Liver (tissue), 9 donors: Measurements from ENCODE around the gene ELP5. TPM values are rescaled to one million over a fixed set of nuclear protein-coding genes. Genes with fewer than 3 reads are reported as not detected.

ENCODE experiments used
- DNase-seq: peaks from one replicate; pipeline ENCODE4 v3.0.0-alpha.2; 2017; ENCODE audit warnings: low spot score
- H3K27ac ChIP-seq, 2 donors: one replicate each; pipeline ENCODE4 v1.7.0; 2013; ENCODE audit warnings: inconsistent platforms in 2 of 2, low read length in 2 of 2, control low read depth in 1 of 2, low read depth in 1 of 2, mild to moderate bottlenecking in 1 of 2
- H3K27me3 ChIP-seq, 4 donors: one replicate each; pipeline versions ENCODE4 v1.6.1 to v1.7.0; 2013; ENCODE audit warnings: low read length in 3 of 4, inconsistent platforms in 1 of 4, mild to moderate bottlenecking in 1 of 4, moderate library complexity in 1 of 4; ENCODE audit not compliant: control insufficient read depth in 4 of 4, insufficient read depth in 4 of 4
- H3K36me3 ChIP-seq, 4 donors: one replicate each; pipeline versions ENCODE4 v1.6.1 to v1.7.0; 2013; ENCODE audit warnings: low read length in 3 of 4, mild to moderate bottlenecking in 3 of 4, low read depth in 1 of 4, moderate library complexity in 1 of 4; ENCODE audit not compliant: control insufficient read depth in 4 of 4, insufficient read depth in 3 of 4
- H3K4me1 ChIP-seq, 4 donors: one replicate each; pipeline versions ENCODE4 v1.6.1 to v1.7.0; 2013; ENCODE audit warnings: low read length in 3 of 4, mild to moderate bottlenecking in 3 of 4, moderate library complexity in 1 of 4; ENCODE audit not compliant: control insufficient read depth in 4 of 4, insufficient read depth in 4 of 4
- H3K4me3 ChIP-seq, 3 donors: one replicate each; pipeline versions ENCODE4 v1.6.1 to v1.7.0; 2013; ENCODE audit warnings: low read length in 3 of 3, control low read depth in 1 of 3, low read depth in 1 of 3, mild to moderate bottlenecking in 1 of 3
- H3K9ac ChIP-seq, 2 donors: one replicate each; pipeline ENCODE4 v1.7.0; 2013; ENCODE audit warnings: low read length in 2 of 2, mild to moderate bottlenecking in 2 of 2, moderate library complexity in 2 of 2, control low read depth in 1 of 2, low read depth in 1 of 2
- H3K9me3 ChIP-seq, 4 donors: one replicate each; pipeline versions ENCODE4 v1.6.1 to v1.7.0; 2013; ENCODE audit warnings: low read length in 3 of 4; ENCODE audit not compliant: control insufficient read depth in 4 of 4
- EGR1 ChIP-seq, 2 donors: IDR thresholded peaks; 2 replicates each; pipeline ENCODE4 v1.6.1; 2016 to 2018; ENCODE audit warnings: antibody characterized with exemption in 2 of 2, low read depth in 2 of 2
- FOXA1 ChIP-seq: IDR thresholded peaks from 2 replicates; pipeline ENCODE4 v1.6.1; 2016; ENCODE audit warnings: antibody characterized with exemption
- FOXA2 ChIP-seq: IDR thresholded peaks from 2 replicates; pipeline ENCODE4 v1.6.1; 2016; ENCODE audit warnings: antibody characterized with exemption
- GABPA ChIP-seq, 2 donors: IDR thresholded peaks in 1 of 2; conservative IDR thresholded peaks in 1 of 2; 2 replicates each; pipeline ENCODE4 v1.6.1; 2016; ENCODE audit warnings: antibody characterized with exemption in 2 of 2, mild to moderate bottlenecking in 1 of 2, moderate library complexity in 1 of 2
- HNF4A ChIP-seq, 2 donors: conservative IDR thresholded peaks; 2 replicates each; pipeline ENCODE4 v1.6.1; 2016; ENCODE audit warnings: antibody characterized with exemption in 2 of 2, mild to moderate bottlenecking in 2 of 2
- HNF4G ChIP-seq: IDR thresholded peaks from 2 replicates; pipeline ENCODE4 v1.6.1; 2016; ENCODE audit warnings: antibody characterized with exemption
- JUND ChIP-seq, 2 donors: IDR thresholded peaks; 2 replicates each; pipeline ENCODE4 v1.6.1; 2016; ENCODE audit warnings: antibody characterized with exemption in 2 of 2
- MAX ChIP-seq: IDR thresholded peaks from 2 replicates; pipeline ENCODE4 v1.6.1; 2016; ENCODE audit warnings: antibody characterized with exemption
- NR2F2 ChIP-seq: IDR thresholded peaks from 2 replicates; pipeline ENCODE4 v1.6.1; 2016; ENCODE audit warnings: antibody characterized with exemption
- RAD21 ChIP-seq, 2 donors: IDR thresholded peaks; 2 replicates each; pipeline ENCODE4 v1.6.1; 2016; ENCODE audit warnings: antibody characterized with exemption in 2 of 2, mild to moderate bottlenecking in 2 of 2
- REST ChIP-seq: IDR thresholded peaks from 2 replicates; pipeline ENCODE4 v1.6.1; 2016; ENCODE audit warnings: antibody characterized with exemption, mild to moderate bottlenecking
- RXRA ChIP-seq, 2 donors: IDR thresholded peaks; 2 replicates each; pipeline ENCODE4 v1.6.1; 2017 to 2018; ENCODE audit warnings: antibody characterized with exemption in 2 of 2, mild to moderate bottlenecking in 1 of 2
- SP1 ChIP-seq: IDR thresholded peaks from 2 replicates; pipeline ENCODE4 v1.6.1; 2018; ENCODE audit warnings: antibody characterized with exemption, mild to moderate bottlenecking
- TAF1 ChIP-seq: conservative IDR thresholded peaks from 2 replicates; pipeline ENCODE4 v1.6.1; 2016; ENCODE audit warnings: antibody characterized with exemption, mild to moderate bottlenecking
- YY1 ChIP-seq: IDR thresholded peaks from 2 replicates; pipeline ENCODE4 v1.6.1; 2016; ENCODE audit warnings: antibody characterized with exemption, mild to moderate bottlenecking
- ZBTB33 ChIP-seq: IDR thresholded peaks from 2 replicates; pipeline ENCODE4 v1.6.1; 2016; ENCODE audit warnings: antibody characterized with exemption
- WGBS: extraction: QIAGEN DNeasy Blood & Tissue Kit; methylation state at CpG from one replicate; pipeline ENCODE4 v1.1.7; 2013; 5-methylcytosine and 5-hydroxymethylcytosine counted together
- polyA plus RNA-seq, 2 donors: library from polyadenylated mRNA; stranded (reverse) in 1 of 2; unstranded in 1 of 2; fragments of 200-250 nt in 1 of 2; fragments of >200 nt in 1 of 2; fragmentation: Nextera tagmentation in 1 of 2; extraction: Ambion mirVana in 1 of 2; gene quantifications; one replicate each; pipeline versions ENCODE4 v1.2.1 to v1.2.3, GENCODE V29; 2013 to 2015
- total RNA-seq, 2 donors: library from RNA; depleted of rRNA; stranded (reverse); fragments of >200 nt; gene quantifications; one replicate each; pipeline ENCODE4 v1.2.3, GENCODE V29; 2014
- TF ChIP-seq, protein P1 (sequence below): IDR thresholded peaks from 2 replicates; pipeline ENCODE4 v1.6.1; 2016; ENCODE audit warnings: antibody characterized with exemption
- TF ChIP-seq, protein P2 (sequence below): fragments of 150-350 bp; IDR thresholded peaks from 2 replicates; pipeline ENCODE4 v1.5.1; 2017; ENCODE audit warnings: improper control_type of control experiment, low read depth, low read length; ENCODE audit not compliant: missing input control
- donor health status: healthy.
- donor health status: healthy.
- donor health status: healthy.
- donor health status: healthy.
- donor health status: healthy.

ELP5 gene
- total and polyA plus RNA-seq, 4 donors, result 19.3 to 38.4 (median 26.6) TPM

GRCh38 chr17:7203391-7203790, 48.6 kb upstream of the ELP5 start:
- H3K9ac ChIP-seq, result no peak overlapping the region
- no peak overlapping the region for H3K27ac ChIP-seq
- DNase-seq, result no peak
- H3K9me3 ChIP-seq, result no peaks in the 10 kb centered on the region
- TF ChIP-seq, protein P1, sequence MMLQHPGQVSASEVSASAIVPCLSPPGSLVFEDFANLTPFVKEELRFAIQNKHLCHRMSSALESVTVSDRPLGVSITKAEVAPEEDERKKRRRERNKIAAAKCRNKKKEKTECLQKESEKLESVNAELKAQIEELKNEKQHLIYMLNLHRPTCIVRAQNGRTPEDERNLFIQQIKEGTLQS, result no peak
- TF ChIP-seq FOXA2 (no peak), HNF4G (no peak), RXRA (IDR thresholded peaks at IDR 0.05) (no peak), NR2F2 (no peak), TAF1 (no peak), REST (no peak), EGR1 (IDR thresholded peaks at IDR 0.05; ENCODE audit: low read depth in 2 of 2) (no peak), FOXA1 (no peak), SP1 (no peak), MAX (no peak), HNF4A (conservative IDR thresholded peaks at IDR 0.05) (no peak), ZBTB33 (no peak), YY1 (no peak), GABPA (IDR thresholded peaks at IDR 0.05 in 1 of 2, conservative IDR thresholded peaks at IDR 0.05 in 1 of 2) (no peak), RAD21 (IDR thresholded peaks at IDR 0.05) (no peak), JUND (IDR thresholded peaks at IDR 0.05) (no peak)
- TF ChIP-seq, protein P2, sequence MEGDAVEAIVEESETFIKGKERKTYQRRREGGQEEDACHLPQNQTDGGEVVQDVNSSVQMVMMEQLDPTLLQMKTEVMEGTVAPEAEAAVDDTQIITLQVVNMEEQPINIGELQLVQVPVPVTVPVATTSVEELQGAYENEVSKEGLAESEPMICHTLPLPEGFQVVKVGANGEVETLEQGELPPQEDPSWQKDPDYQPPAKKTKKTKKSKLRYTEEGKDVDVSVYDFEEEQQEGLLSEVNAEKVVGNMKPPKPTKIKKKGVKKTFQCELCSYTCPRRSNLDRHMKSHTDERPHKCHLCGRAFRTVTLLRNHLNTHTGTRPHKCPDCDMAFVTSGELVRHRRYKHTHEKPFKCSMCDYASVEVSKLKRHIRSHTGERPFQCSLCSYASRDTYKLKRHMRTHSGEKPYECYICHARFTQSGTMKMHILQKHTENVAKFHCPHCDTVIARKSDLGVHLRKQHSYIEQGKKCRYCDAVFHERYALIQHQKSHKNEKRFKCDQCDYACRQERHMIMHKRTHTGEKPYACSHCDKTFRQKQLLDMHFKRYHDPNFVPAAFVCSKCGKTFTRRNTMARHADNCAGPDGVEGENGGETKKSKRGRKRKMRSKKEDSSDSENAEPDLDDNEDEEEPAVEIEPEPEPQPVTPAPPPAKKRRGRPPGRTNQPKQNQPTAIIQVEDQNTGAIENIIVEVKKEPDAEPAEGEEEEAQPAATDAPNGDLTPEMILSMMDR, result no peak
- peaks cover 0 to 2% (median 0%) of the 10 kb centered on the region in 4 donors for H3K4me1 ChIP-seq
- WGBS, result 93% methylated on average over 16 of the region's 16 CpGs
- H3K4me3 ChIP-seq, result no peak overlapping the region
- H3K27me3 ChIP-seq, result no peaks in the 10 kb centered on the region
- no peaks in the 10 kb centered on the region for H3K36me3 ChIP-seq
